SIG-M5 treated with dmso at 0.1 percent for 504 hours (cell line): ENCODE results near the gene MYEOV.

Experiments
- DNase-seq: peaks from one replicate; lab custom pipeline; 2025; ENCODE audit not compliant: unreplicated experiment; lab: John Stamatoyannopoulos, UW

Gene MYEOV

GRCh38 chr11:69286374-69287371 lies 7.3 kb upstream of the MYEOV start:
- DNase-seq, result no peak

DNA sequence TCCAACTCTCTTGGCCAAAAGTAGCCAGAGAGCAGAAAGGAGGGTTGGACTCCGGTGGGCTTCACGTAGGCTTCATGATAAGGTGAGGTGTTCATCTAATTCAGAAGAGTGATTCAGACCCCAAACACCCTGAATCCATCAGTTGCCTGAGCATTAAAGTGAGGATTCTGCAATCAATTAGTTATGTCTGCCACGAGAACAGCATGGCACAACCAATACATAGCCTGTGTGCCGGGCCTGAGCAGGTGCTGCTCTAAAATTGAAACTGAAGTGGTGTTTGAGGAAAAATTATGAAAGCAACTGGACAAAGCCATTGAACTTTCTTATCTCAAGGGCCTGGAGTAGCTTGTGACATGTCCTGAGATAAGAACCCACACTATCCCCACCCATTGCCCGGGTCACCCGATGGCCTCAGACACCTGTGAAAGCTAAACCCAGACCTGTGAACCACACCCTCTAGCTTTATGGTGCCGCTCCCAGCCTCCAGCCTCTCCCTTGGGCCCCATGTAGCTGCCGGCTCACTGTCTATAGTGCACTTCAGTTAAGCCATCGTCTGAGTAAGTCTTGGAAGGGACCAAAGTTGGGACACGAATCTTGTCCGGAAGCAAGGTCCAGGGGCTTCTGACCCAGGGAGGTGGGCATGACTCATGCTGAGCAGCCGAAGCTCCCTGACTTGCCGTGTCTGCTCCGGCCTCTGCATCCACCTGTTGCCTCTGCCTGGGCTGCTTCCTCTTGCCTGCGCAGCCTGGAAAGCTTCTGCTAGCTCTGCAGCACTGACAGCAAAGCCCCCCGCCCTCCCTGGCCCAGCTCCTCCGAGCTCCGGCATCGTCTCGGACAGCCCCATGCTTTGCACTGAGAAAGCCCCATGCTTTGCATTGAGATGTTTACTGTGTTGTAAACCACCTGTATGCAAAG lies 5.7 kb upstream of the MYEOV start:
- DNase-seq, result no peak

GRCh38 chr11:69288883-69289242 lies 5.1 kb upstream of the MYEOV start:
- DNase-seq, result no peak

DNA sequence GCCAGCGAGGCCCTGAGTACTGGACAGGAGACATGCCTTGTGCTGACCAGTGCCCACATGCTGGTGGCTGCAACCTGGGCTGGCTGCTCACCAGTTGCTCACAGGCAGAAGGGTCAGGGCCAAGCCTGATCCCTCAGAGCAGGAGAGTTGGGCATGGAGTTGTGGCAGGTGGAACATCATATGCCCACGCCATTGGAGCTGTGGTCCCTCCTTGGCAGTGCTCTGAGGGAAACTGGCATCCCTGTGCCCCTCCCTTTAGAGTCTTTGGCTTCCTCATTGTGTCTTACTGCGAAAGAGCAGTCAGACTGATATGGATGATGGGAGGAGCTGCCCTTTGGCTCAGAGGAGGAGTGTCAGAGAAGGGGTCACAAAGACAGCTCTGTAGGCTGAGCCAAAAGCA lies 3.1 kb upstream of the MYEOV start:
- no peak for DNase-seq

- no peak for DNase-seq
Observed at GRCh38 chr11:69291459-69292110, 2.4 kb upstream of the MYEOV start.

DNA sequence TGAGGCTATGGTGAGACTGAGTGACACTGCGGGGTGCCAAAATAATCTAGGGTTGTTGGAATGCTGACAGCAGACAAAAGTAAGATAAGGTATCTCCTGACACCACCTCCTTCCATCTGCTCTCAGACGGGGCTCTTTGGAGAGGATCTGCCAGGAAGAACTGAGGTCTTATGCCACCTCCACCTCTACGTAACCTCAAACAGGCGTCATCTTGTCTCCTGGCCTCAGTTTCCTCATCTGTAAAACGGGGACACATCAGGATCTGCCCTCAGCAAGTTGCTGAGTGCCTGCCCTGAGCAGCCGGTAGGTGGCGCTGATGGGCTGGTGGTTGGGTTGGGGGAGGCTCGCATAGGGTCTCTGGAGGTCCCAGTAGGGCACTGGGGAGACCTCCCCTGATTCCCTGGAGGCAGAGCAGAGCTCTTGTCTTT lies 1.7 kb upstream of the MYEOV start:
- DNase-seq, result no peak

- no peak for DNase-seq
Observed at GRCh38 chr11:69293087-69293486, 868 bp upstream of the MYEOV start.

GRCh38 chr11:69294571-69295078 lies 670 bp downstream of the MYEOV start:
- DNase-seq, result no peak

DNA sequence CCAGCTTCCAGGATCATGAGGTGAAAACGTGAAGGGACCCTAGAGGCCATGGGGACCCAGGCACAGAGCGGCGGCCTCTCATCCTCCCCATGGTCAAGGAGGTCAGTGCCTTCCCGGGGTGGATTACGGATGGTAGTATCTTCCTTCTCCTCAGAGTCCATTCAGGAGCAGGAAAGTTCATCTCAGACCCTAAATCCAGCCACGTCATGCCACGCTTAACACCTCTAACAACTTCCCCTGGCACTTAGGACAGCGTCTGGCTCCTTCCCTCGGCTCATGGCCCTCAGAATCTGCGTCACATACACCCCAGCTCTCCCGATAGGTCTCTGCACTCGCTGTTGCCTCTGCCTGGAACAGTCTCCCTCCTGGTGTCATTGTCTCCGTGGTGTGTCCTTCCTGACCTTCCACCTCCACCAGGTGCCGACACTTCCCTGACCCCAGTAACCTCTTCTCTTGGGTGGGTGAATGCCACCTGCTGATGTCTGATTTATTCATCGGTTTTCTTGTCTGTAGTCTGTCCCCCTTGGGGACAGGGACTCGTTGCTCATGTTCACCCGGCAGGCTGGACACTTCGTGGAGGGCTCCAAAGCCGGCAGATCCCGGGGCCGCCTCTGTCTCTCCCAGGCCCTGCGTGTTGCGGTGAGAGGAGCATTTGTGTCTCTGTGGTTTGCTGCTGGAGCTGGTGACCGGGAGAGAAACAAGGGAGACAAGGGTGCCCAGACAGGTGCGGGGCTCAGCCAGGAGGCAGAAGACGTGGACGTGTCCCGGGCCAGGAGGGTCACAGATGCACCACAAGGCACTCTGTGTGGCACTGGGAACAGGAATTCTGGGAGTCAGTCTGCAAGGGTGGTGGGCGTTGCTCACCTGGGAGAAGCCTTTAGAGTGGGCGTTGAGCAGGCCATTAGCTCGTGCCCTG lies 1.4 kb downstream of the MYEOV start:
- DNase-seq, result no peak

DNA sequence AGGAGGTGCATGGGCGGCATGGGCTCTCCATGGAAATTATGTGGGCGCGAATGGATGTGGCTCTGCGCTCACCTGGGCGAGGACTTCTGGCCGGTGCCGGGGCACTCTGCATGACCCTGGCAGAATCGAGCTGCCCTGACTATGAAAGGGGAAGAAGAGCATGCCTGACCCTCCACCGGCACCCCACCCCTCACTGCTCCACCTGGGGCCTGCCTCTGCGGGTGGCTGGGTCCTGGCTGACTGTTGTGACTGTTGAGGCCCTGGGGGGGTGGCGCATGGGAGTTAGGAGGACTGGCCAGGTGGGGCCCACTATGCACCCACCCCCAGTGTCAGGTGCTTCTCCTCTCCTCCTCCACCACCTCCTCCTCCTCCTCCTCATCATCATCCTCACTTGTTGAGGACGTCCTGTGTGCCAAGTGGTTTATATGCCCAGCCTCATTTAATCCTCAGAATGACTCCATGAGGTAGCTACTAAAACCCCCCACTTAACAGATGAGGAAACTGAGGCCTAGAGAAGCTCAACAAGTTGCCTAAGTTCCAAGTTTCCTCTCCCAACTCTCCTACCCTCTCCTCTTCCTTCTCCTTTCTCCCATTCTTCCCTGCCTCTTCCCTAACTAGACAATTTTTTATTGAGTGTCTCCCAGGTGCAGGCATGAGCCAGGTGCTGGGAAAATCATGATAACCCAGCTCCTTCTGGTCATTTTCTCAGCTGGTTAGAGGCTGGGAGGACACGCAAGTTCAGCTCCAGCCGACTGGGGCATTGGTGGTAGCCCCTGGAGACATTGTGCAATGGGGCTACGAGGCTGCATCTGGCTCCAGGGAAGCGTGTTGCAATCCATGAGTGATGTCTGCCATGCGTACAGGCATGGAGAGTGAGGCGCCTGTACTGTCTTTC lies 2.3 kb downstream of the MYEOV start:
- peak; percentile 85 for DNase-seq

DNA sequence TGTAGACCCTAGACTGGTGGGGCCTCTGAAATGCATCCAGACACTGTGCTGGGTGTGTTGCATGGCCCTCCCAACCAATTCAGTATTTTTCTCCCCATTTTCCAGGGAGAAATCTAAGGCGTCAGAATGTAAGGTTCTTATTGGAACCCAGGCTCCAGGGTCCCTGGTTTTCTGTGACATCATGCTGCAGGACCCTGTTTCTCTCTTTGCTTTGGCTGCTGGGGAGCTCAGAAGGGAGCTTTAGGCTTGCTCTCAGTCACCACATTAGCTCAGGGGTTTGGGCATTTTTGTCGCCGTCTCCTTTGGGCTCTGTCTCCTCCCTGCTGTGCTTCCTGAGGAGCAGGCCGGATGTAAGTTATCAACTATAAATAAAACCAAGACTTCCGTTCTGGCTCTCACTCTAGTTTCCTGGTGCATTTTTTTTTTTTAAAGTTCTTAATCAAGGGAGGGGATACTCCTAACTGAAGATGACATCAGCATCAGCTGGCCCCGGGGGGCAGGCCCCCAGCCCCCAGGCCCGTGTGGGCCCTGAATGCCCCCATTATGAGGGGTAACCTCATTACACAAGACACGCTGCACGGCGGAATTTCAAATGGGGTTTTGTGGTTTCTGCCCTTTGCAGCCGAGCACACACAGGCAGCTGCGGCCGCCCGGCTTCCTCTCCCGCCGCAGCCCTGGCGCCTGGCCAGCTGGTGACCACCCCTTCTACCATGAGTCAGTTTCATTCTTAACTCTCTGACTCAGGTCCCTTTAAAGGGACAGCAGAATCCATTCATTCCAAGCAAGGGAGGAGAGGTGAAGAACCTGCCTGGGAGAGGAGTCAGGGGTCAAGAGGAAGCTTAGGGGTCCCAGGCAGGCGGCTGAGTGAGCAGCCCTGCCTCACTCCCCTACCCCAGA lies 3.2 kb downstream of the MYEOV start:
- peak; percentile 92 for DNase-seq

- peak; percentile 81 for DNase-seq
Observed at GRCh38 chr11:69297787-69298266, 3.9 kb downstream of the MYEOV start.

- peak; percentile 89 for DNase-seq
Observed at GRCh38 chr11:69298267-69299022, 4.5 kb downstream of the MYEOV start.

DNA sequence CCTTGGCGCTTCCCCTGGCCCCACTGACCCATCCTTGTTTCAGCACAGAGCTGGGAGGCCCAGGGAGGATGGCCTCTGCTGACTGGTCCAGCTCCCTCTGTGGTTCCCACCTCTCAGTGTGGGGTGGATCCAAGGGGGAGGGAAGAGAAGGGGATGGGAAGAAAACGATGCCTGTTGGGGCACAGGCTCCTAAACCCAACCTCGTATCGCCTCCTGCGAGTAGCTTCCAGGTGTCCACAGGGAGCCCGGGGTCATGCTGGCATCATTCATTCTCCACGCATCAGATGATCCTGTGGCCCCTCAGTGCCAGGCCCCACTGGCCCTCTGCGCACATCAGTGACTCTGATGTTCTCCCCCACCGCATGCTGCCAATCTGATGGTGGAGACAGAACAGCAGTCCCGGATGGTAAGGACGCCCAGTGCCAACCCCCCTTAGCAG lies 5.1 kb downstream of the MYEOV start:
- DNase-seq, result no peak

GRCh38 chr11:69299572-69299971 lies 5.6 kb downstream of the MYEOV start:
- no peak for DNase-seq

DNA sequence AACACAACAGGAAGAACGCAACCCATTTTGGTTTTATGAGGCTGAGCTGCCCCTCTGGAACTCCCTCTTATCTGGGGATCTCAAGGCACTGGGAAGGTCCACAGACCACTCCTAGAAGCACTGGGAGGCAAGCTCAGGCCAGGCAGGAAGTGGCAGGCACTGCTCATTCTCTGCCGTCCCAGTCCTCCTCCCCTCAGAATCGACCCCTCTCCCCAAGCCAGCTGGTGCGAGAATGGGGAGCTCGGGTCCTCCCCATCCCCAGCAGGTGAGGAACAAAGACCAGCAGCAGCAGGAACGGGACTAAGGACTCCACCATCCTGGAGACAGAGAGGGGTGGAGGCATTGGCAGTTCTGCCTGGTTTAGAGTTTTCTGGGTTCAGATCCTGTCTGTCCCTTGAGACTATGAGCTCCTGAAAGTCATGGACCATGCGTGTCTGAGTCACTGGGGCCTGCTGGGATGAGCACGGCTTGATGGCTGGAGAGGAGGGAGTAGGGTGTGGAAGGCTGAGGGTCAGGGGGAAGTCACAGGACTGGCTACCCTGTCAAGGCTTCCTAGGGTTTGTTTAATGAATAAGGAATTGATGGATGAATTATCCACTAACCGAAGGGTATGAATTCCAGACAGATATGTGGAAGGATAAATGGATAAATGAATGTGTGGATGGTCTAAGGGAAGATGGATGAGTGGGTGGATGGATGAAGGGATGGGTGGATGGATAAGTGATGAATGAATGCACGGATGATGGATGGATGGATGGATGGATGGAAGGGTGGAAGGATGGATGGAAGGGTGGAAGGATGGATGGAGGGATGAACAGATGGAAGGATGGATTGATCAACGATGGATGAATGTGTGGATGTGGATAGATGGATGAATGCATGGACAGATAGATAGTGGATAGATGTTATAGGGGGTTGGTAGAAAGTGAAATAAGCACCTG lies 6.4 kb downstream of the MYEOV start:
- DNase-seq, result no peak
